GM12865 (cell line): Measurements from ENCODE around the gene ARHGAP36.

Experiments used
- DNase-seq: peaks from one replicate; pipeline ENCODE4 v3.0.0; 2010; ENCODE audit warnings: low read depth
- H3K4me3 ChIP-seq: 2 replicates; pipeline ENCODE4 v1.5.1; 2011; ENCODE audit warnings: mild to moderate bottlenecking, low read depth, low read length, control low read depth
- TF ChIP-seq, protein P1 (sequence below): IDR thresholded peaks from 2 replicates; pipeline ENCODE4 v1.5.1; 2011; ENCODE audit warnings: low read length, control low read depth, low read depth, inconsistent platforms; ENCODE audit not compliant: insufficient read depth; ENCODE audit errors: missing control alignments

The ARHGAP36 gene

DNA sequence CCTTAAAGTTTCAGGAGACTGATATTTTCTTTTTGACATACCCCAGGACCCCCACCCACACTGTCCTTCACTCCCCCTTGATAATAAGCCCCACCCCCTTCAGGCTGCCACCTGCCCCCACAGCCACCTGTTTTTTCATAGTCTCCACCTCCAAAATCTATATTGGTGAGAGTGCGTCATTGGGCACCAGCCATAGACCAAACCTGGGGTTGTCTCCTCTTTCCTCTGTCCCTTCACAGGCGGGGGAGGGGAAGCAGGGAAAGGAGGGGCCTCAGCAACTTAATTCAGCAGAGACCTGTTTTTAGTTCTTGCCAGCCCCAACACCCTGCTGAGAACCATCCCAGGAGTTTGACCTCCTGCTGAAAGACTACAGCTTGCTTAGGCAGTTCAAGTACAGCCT lies 1.1 kb downstream of the ARHGAP36 start:
- H3K4me3 ChIP-seq, result no peak overlapping the region
- TF ChIP-seq, protein P1, sequence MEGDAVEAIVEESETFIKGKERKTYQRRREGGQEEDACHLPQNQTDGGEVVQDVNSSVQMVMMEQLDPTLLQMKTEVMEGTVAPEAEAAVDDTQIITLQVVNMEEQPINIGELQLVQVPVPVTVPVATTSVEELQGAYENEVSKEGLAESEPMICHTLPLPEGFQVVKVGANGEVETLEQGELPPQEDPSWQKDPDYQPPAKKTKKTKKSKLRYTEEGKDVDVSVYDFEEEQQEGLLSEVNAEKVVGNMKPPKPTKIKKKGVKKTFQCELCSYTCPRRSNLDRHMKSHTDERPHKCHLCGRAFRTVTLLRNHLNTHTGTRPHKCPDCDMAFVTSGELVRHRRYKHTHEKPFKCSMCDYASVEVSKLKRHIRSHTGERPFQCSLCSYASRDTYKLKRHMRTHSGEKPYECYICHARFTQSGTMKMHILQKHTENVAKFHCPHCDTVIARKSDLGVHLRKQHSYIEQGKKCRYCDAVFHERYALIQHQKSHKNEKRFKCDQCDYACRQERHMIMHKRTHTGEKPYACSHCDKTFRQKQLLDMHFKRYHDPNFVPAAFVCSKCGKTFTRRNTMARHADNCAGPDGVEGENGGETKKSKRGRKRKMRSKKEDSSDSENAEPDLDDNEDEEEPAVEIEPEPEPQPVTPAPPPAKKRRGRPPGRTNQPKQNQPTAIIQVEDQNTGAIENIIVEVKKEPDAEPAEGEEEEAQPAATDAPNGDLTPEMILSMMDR, result no peak
- DNase-seq, result no peak

DNA sequence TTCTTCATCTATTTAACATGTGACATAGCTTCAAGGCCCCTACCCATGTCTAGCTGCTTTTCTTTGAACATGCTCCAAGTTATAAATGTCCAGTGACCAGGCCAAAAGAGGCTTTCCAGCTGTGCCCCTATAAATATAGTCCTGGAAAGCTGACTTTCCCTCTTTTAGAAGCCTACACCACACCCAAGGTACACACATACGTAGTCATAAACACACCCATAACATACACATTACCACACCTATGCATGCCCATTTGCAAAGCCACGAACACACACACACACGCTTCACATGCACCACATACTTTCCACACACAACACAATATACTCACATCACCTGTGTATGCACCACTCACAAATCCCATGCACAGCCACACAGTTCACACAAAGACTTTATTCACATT lies 2.0 kb downstream of the ARHGAP36 start:
- DNase-seq, result no peak
- no peak overlapping the region for H3K4me3 ChIP-seq
- TF ChIP-seq, protein P1, result no peak

DNA sequence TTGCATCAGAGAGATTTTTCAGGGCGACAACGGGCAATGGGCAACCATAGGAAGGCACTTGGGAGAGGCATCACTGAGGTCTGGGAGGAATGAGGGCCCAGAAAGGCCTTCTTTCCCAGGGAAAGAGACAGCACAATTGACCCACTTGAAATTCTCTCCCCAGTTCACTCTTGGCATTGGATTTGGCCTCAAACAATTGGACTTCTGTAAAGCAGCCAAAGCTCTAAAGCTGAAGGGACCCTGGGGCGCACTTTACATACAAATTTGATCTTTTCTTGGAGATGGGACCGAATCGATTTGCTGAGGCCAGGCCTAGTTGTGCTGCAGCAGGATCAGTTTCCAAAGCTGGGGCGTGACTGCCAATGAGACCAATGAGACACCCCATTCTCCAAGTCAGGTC lies 3.2 kb downstream of the ARHGAP36 start:
- TF ChIP-seq, protein P1, result no peak
- no peak overlapping the region for H3K4me3 ChIP-seq
- no peak for DNase-seq

DNA sequence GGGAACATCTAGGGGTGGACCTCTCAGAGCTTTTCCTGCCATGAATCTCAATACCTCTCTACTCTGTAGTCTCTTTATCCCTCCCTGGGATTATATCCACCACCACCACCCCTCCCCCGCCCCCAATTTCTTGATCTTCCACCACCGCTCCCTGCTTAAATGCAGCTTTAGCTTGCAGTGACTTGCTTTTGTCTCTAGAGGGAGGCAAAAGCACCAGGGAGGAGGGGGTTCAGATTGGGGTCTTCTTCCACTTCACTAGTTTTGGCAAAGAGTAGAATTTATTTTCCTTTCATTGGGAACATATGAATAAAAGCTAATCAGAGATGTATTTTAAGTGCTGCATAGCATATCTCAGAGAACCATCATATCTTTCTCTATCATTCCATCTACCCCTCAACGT lies 5.5 kb downstream of the ARHGAP36 start:
- TF ChIP-seq, protein P1, result peak; percentile 2
- no peak for DNase-seq
- H3K4me3 ChIP-seq, result no peak overlapping the region

- no peak overlapping the region for H3K4me3 ChIP-seq
- TF ChIP-seq, protein P1, result no peak
- no peak for DNase-seq
These were observed 8.1 kb downstream of the ARHGAP36 start for GRCh38 chrX:131066237-131066636.

DNA sequence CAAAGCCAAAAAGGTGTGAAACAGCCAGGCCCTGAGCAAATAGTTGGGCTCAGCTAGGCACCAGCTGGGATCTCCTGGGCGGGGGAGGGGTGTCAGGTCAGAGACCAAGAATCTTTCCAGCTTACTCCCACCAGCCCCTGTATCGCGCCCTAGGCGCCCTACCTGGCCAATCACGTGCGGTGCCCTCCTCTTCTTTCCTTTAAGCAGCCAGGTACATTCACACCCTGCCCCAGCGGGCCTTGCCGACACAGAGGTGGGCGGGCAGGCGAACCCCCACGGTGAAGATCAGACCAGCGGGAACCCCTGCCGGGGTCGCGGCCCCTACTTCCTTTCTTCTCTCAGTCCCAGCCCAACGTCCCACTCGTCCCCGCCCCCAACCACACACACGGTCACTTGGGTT lies 9.1 kb downstream of the ARHGAP36 start:
- no peak overlapping the region for H3K4me3 ChIP-seq
- DNase-seq, result no peak
- TF ChIP-seq, protein P1, result no peak
